Measurements from ENCODE around the gene SYCP3.
"Not testable (repeated sequence)": the region's sequence is repeated elsewhere in the genome, so short reads cannot be mapped to it uniquely, and the experiment has no call there.

The SYCP3 gene

GRCh38 chr12:101743242-101743641, 4.0 kb upstream of the SYCP3 start:
- H3K27ac ChIP-seq: no peak overlapping the region

GRCh38 chr12:101740980-101741379, 1.7 kb upstream of the SYCP3 start:
- Histone ChIP-seq H3K4me1 (peaks cover 0 to 6% (median 0%) of the 10 kb centered on the region in 4 donors), H3K36me3 (peaks cover 43 to 61% (median 46%) of the 10 kb centered on the region in 3 donors), H3K27ac (no peak overlapping the region), H3K27me3 (no peaks in the 10 kb centered on the region), H3K4me3 (no peak overlapping the region), H3K9me3 (no peaks in the 10 kb centered on the region)
- no peak for TF ChIP-seq CTCF (IDR thresholded peaks at IDR 0.05)
- intact Hi-C loops (cut with DNase I; ENCODE audit: low total_unique reads): no loop called here
- DNase-seq: no peak

More at GRCh38 chr12:101743242-101743641, 4.0 kb upstream of the SYCP3 start:
- no peak overlapping the region for H3K4me3 ChIP-seq
- H3K27me3 ChIP-seq: no peaks in the 10 kb centered on the region
- DNase-seq: no peak
- no peaks in the 10 kb centered on the region for H3K9me3 ChIP-seq
- no peak for TF ChIP-seq CTCF (IDR thresholded peaks at IDR 0.05)
- intact Hi-C loops (cut with DNase I; ENCODE audit: low total_unique reads): no loop called here
- peaks cover 38 to 71% (median 45%) of the 10 kb centered on the region in 3 donors for H3K36me3 ChIP-seq
- peaks cover 0 to 6% (median 0%) of the 10 kb centered on the region in 4 donors for H3K4me1 ChIP-seq

GRCh38 chr12:101740566-101740965, 1.3 kb upstream of the SYCP3 start:
- intact Hi-C loops (cut with DNase I; ENCODE audit: low total_unique reads): no loop called here
- Histone ChIP-seq H3K4me3 (no peak overlapping the region), H3K27me3 (no peaks in the 10 kb centered on the region), H3K27ac (no peak overlapping the region), H3K9me3 (no peaks in the 10 kb centered on the region), H3K36me3 (peaks cover 43 to 57% (median 44%) of the 10 kb centered on the region in 3 donors), H3K4me1 (peaks cover 0 to 6% (median 0%) of the 10 kb centered on the region in 4 donors)
- DNase-seq: no peak
- no peak for TF ChIP-seq CTCF (IDR thresholded peaks at IDR 0.05)

GRCh38 chr12:101737476-101737875, 1.8 kb downstream of the SYCP3 start:
- TF ChIP-seq CTCF (IDR thresholded peaks at IDR 0.05): no peak

GRCh38 chr12:101734482-101734881, 4.8 kb downstream of the SYCP3 start:
- peaks cover 29 to 54% (median 48%) of the 10 kb centered on the region in 3 donors for H3K36me3 ChIP-seq
- DNase-seq; H3K4me3 ChIP-seq; intact Hi-C loops (cut with DNase I; ENCODE audit: low total_unique reads); H3K9me3 ChIP-seq; H3K4me1 ChIP-seq; H3K27me3 ChIP-seq; H3K27ac ChIP-seq: not testable (repeated sequence)

More at GRCh38 chr12:101737476-101737875, 1.8 kb downstream of the SYCP3 start:
- Histone ChIP-seq H3K9me3 (no peaks in the 10 kb centered on the region), H3K36me3 (peaks cover 29 to 48% (median 48%) of the 10 kb centered on the region in 3 donors), H3K4me3 (no peak overlapping the region), H3K4me1 (no peaks in the 10 kb centered on the region), H3K27ac (no peak overlapping the region), H3K27me3 (no peaks in the 10 kb centered on the region)
- intact Hi-C loops (cut with DNase I; ENCODE audit: low total_unique reads): no loop called here
- no peak for DNase-seq

- no peak for TF ChIP-seq CTCF (IDR thresholded peaks at IDR 0.05)
- no peak overlapping the region for H3K27ac ChIP-seq
- H3K4me3 ChIP-seq: no peak overlapping the region
- no peaks in the 10 kb centered on the region for H3K27me3 ChIP-seq
- DNase-seq: no peak
- intact Hi-C loops (cut with DNase I; ENCODE audit: low total_unique reads): no loop called here
- peaks cover 24 to 44% (median 35%) of the 10 kb centered on the region in 3 donors for H3K36me3 ChIP-seq
- no peaks in the 10 kb centered on the region for H3K4me1 ChIP-seq
- no peaks in the 10 kb centered on the region for H3K9me3 ChIP-seq
Observed at GRCh38 chr12:101733166-101733565, 6.1 kb downstream of the SYCP3 start.
